Measurements from ENCODE around the gene TATDN2. TPM values are rescaled to one million over a fixed set of nuclear protein-coding genes. Genes with fewer than 3 reads are reported as not detected.

TATDN2 gene
- total RNA-seq, 2 experiments from 2014 or later, result 57.1 to 59.5 TPM

GRCh38 chr3:10303105-10303504 is 54.8 kb downstream of the TATDN2 start:
- POLR2A ChIA-PET, result interaction anchor here (0.7 kb wide), 1 partner anchor 11 kb away, joined by 3 read pairs; no protein-coding TSS in a partner anchor
- peaks cover 78% of the 10 kb centered on the region for H3K36me3 Mint-ChIP-seq (ENCODE audit: low read depth)

GRCh38 chr3:10303785-10304184 is 55.5 kb downstream of the TATDN2 start:
- no peaks in the 10 kb centered on the region for H3K9me3 Mint-ChIP-seq
- CTCF ChIA-PET, result interaction anchor here (1.4 kb wide), 1 partner anchor 17 kb away, joined by 8 read pairs; the partner anchor contains the start of gene SEC13
- H3K4me3 Mint-ChIP-seq, result no peak overlapping the region
- H3K27ac Mint-ChIP-seq, result no peak overlapping the region
- H3K4me1 Mint-ChIP-seq, result peaks cover 12% of the 10 kb centered on the region
- POLR2A ChIA-PET, result interaction anchor here (1.2 kb wide), 1 partner anchor 40 kb away, joined by 3 read pairs; no protein-coding TSS in a partner anchor
- H3K27me3 Mint-ChIP-seq, result no peaks in the 10 kb centered on the region
- H3K36me3 Mint-ChIP-seq (ENCODE audit: low read depth), result peaks cover 79% of the 10 kb centered on the region
- DNase-seq, result no peak

More at GRCh38 chr3:10303105-10303504, 54.8 kb downstream of the TATDN2 start:
- H3K9me3 Mint-ChIP-seq, result no peaks in the 10 kb centered on the region
- no peak overlapping the region for H3K27ac Mint-ChIP-seq
- no peak for DNase-seq
- CTCF ChIA-PET, result no interaction called here
- H3K27me3 Mint-ChIP-seq, result no peaks in the 10 kb centered on the region
- no peak overlapping the region for H3K4me3 Mint-ChIP-seq
- peaks cover 12% of the 10 kb centered on the region for H3K4me1 Mint-ChIP-seq

- Mint-ChIP-seq H3K27me3 (no peaks in the 10 kb centered on the region), H3K27ac (no peak overlapping the region), H3K9me3 (no peaks in the 10 kb centered on the region), H3K4me3 (no peak overlapping the region), H3K36me3 (ENCODE audit: low read depth) (peaks cover 76% of the 10 kb centered on the region), H3K4me1 (peaks cover 2% of the 10 kb centered on the region)
- CTCF ChIA-PET, result interaction anchor here (0.9 to 1.4 kb wide), 3 partner anchors 16 to 49 kb away, joined by 3 to 8 read pairs (median 3); partner anchors contain the start of gene SEC13
- POLR2A ChIA-PET, result interaction anchor here (0.6 to 1.2 kb wide), 3 partner anchors 33 to 57 kb away, joined by 3 read pairs; partner anchors contain the start of gene TATDN2
- no peak for DNase-seq
Measured at GRCh38 chr3:10304905-10305304, 56.6 kb downstream of the TATDN2 start.

- H3K9me3 Mint-ChIP-seq, result no peaks in the 10 kb centered on the region
- ChIA-PET POLR2A (interaction anchor here (0.6 to 1.4 kb wide), 2 partner anchors 16 to 57 kb away, joined by 3 to 10 read pairs; partner anchors contain the start of genes SEC13 and TATDN2), CTCF (interaction anchor here (0.9 to 1.4 kb wide), 3 partner anchors 15 to 50 kb away, joined by 3 to 8 read pairs (median 3); partner anchors contain the start of gene SEC13)
- H3K36me3 Mint-ChIP-seq (ENCODE audit: low read depth), result peaks cover 77% of the 10 kb centered on the region
- no peak for DNase-seq
- H3K4me1 Mint-ChIP-seq, result peaks cover 2% of the 10 kb centered on the region
- H3K27ac Mint-ChIP-seq, result no peak overlapping the region
- no peak overlapping the region for H3K4me3 Mint-ChIP-seq
- no peaks in the 10 kb centered on the region for H3K27me3 Mint-ChIP-seq
Measured at GRCh38 chr3:10305331-10305902, 57.2 kb downstream of the TATDN2 start.

- no peak for DNase-seq
- Mint-ChIP-seq H3K4me1 (peaks cover 4% of the 10 kb centered on the region), H3K36me3 (ENCODE audit: low read depth) (peaks cover 77% of the 10 kb centered on the region), H3K27ac (no peak overlapping the region), H3K27me3 (no peaks in the 10 kb centered on the region), H3K9me3 (no peaks in the 10 kb centered on the region), H3K4me3 (no peak overlapping the region)
- ChIA-PET CTCF (no interaction called here), POLR2A (interaction anchor here (1.1 to 1.4 kb wide), 2 partner anchors 15 to 122 kb away, joined by 3 to 10 read pairs; partner anchors contain the start of gene SEC13)
Measured at GRCh38 chr3:10306156-10306555, 57.9 kb downstream of the TATDN2 start.

GRCh38 chr3:10308678-10309077 is 60.4 kb downstream of the TATDN2 start:
- no peaks in the 10 kb centered on the region for H3K27me3 Mint-ChIP-seq
- H3K4me3 Mint-ChIP-seq, result no peak overlapping the region
- ChIA-PET POLR2A (no interaction called here), CTCF (no interaction called here)
- H3K27ac Mint-ChIP-seq, result no peak overlapping the region
- H3K9me3 Mint-ChIP-seq, result no peaks in the 10 kb centered on the region
- DNase-seq, result no peak
- peaks cover 5% of the 10 kb centered on the region for H3K4me1 Mint-ChIP-seq
- peaks cover 72% of the 10 kb centered on the region for H3K36me3 Mint-ChIP-seq (ENCODE audit: low read depth)

- Mint-ChIP-seq H3K36me3 (ENCODE audit: low read depth) (peaks cover 71% of the 10 kb centered on the region), H3K4me3 (no peak overlapping the region), H3K27me3 (no peaks in the 10 kb centered on the region), H3K4me1 (peaks cover 5% of the 10 kb centered on the region), H3K27ac (no peak overlapping the region), H3K9me3 (no peaks in the 10 kb centered on the region)
- DNase-seq, result no peak
- ChIA-PET POLR2A (no interaction called here), CTCF (interaction anchor here (0.7 kb wide), 1 partner anchor 12 kb away, joined by 3 read pairs; no protein-coding TSS in a partner anchor)
Measured at GRCh38 chr3:10309736-10310135, 61.5 kb downstream of the TATDN2 start.

- POLR2A ChIA-PET, result no interaction called here
Measured at GRCh38 chr3:10310578-10310977, 62.3 kb downstream of the TATDN2 start.

GRCh38 chr3:10311710-10312109 is 63.5 kb downstream of the TATDN2 start:
- peaks cover 63% of the 10 kb centered on the region for H3K36me3 Mint-ChIP-seq (ENCODE audit: low read depth)
- no peak overlapping the region for H3K27ac Mint-ChIP-seq

More at GRCh38 chr3:10310578-10310977, 62.3 kb downstream of the TATDN2 start:
- H3K9me3 Mint-ChIP-seq, result no peaks in the 10 kb centered on the region
- no peak overlapping the region for H3K27ac Mint-ChIP-seq
- CTCF ChIA-PET, result no interaction called here
- H3K4me1 Mint-ChIP-seq, result peaks cover 5% of the 10 kb centered on the region
- no peaks in the 10 kb centered on the region for H3K27me3 Mint-ChIP-seq
- H3K36me3 Mint-ChIP-seq (ENCODE audit: low read depth), result peaks cover 66% of the 10 kb centered on the region
- no peak for DNase-seq
- H3K4me3 Mint-ChIP-seq, result no peak overlapping the region

GRCh38 chr3:10312391-10312790 is 64.1 kb downstream of the TATDN2 start:
- H3K27me3 Mint-ChIP-seq, result no peaks in the 10 kb centered on the region
- H3K4me1 Mint-ChIP-seq, result peaks cover 5% of the 10 kb centered on the region
- H3K4me3 Mint-ChIP-seq, result no peak overlapping the region
- DNase-seq, result no peak
- no peak overlapping the region for H3K27ac Mint-ChIP-seq
- H3K9me3 Mint-ChIP-seq, result no peaks in the 10 kb centered on the region
- POLR2A ChIA-PET, result no interaction called here
- H3K36me3 Mint-ChIP-seq (ENCODE audit: low read depth), result peaks cover 62% of the 10 kb centered on the region
- CTCF ChIA-PET, result interaction anchor here (0.6 kb wide), 1 partner anchor 10 kb away, joined by 3 read pairs; no protein-coding TSS in a partner anchor

More at GRCh38 chr3:10311710-10312109, 63.5 kb downstream of the TATDN2 start:
- CTCF ChIA-PET, result interaction anchor here (0.6 kb wide), 1 partner anchor 11 kb away, joined by 3 read pairs; no protein-coding TSS in a partner anchor
- no peaks in the 10 kb centered on the region for H3K9me3 Mint-ChIP-seq
- POLR2A ChIA-PET, result no interaction called here
- DNase-seq, result no peak
- no peaks in the 10 kb centered on the region for H3K27me3 Mint-ChIP-seq
- no peak overlapping the region for H3K4me3 Mint-ChIP-seq
- H3K4me1 Mint-ChIP-seq, result peaks cover 5% of the 10 kb centered on the region

- no peak for DNase-seq
- H3K27ac Mint-ChIP-seq, result no peak overlapping the region
- ChIA-PET POLR2A (interaction anchor here (1.0 kb wide), 1 partner anchor 380 kb away, joined by 3 read pairs; no protein-coding TSS in a partner anchor), CTCF (no interaction called here)
- no peak overlapping the region for H3K4me3 Mint-ChIP-seq
- H3K36me3 Mint-ChIP-seq (ENCODE audit: low read depth), result peaks cover 57% of the 10 kb centered on the region
- no peaks in the 10 kb centered on the region for H3K27me3 Mint-ChIP-seq
- peaks cover 5% of the 10 kb centered on the region for H3K4me1 Mint-ChIP-seq
- H3K9me3 Mint-ChIP-seq, result no peaks in the 10 kb centered on the region
Measured at GRCh38 chr3:10312861-10313260, 64.6 kb downstream of the TATDN2 start.

GRCh38 chr3:10315101-10315500 is 66.8 kb downstream of the TATDN2 start:
- POLR2A ChIA-PET, result interaction anchor here (1.6 kb wide), 1 partner anchor 29 kb away, joined by 3 read pairs; no protein-coding TSS in a partner anchor

GRCh38 chr3:10315771-10316344 is 67.6 kb downstream of the TATDN2 start:
- peaks cover 42% of the 10 kb centered on the region for H3K36me3 Mint-ChIP-seq (ENCODE audit: low read depth)
- no peaks in the 10 kb centered on the region for H3K27me3 Mint-ChIP-seq
- peaks cover 24% of the 10 kb centered on the region for H3K4me1 Mint-ChIP-seq
- DNase-seq, result no peak
- no peak overlapping the region for H3K4me3 Mint-ChIP-seq
- CTCF ChIA-PET, result no interaction called here
- POLR2A ChIA-PET, result interaction anchor here (1.6 kb wide), 1 partner anchor 30 kb away, joined by 3 read pairs; no protein-coding TSS in a partner anchor
- no peak overlapping the region for H3K27ac Mint-ChIP-seq
- H3K9me3 Mint-ChIP-seq, result no peaks in the 10 kb centered on the region

More at GRCh38 chr3:10315101-10315500, 66.8 kb downstream of the TATDN2 start:
- Mint-ChIP-seq H3K27me3 (no peaks in the 10 kb centered on the region), H3K36me3 (ENCODE audit: low read depth) (peaks cover 48% of the 10 kb centered on the region), H3K4me3 (no peak overlapping the region), H3K9me3 (no peaks in the 10 kb centered on the region), H3K27ac (no peak overlapping the region), H3K4me1 (peaks cover 22% of the 10 kb centered on the region)
- CTCF ChIA-PET, result no interaction called here
- DNase-seq, result no peak
